LoVo (cell line): ENCODE results near the gene SMARCE1.
A peak's percentile ranks its signal among the peaks of the same experiment; 100 is the strongest.

ENCODE experiments used
- DNase-seq: peaks from one replicate; pipeline ENCODE4 v3.0.0-alpha.2; 2016; ENCODE audit warnings: low spot score

The SMARCE1 gene

GRCh38 chr17:40647624-40648383 lies at the start of gene SMARCE1:
Gene SMARCE1 (minus strand): TSS chr17:40647818. CDS start chr17:40645802, 2,016 bp downstream.
- DNase-seq = peak; percentile 73

DNA sequence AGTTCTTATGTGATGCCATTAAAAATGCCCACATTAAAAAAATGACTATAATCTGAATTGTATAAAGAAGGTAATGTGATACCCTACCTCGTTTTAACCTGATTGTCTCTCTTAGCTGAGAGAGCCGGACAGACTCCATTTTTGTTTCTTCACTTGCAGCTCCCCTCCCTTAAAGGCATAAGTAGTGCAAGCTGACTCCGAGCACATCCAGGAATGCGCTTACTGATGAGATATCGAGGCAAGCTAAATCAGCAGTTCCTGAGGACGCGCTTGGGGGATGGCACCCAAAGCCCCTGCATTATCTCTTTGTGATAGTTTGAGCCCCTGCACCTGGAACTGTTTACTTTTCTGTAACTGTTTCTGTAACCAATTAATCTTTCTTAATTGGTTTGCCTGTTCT lies 49.7 kb upstream of the SMARCE1 start:
- DNase-seq = no peak

- no peak for DNase-seq
Measured at GRCh38 chr17:40696651-40697072, 49.0 kb upstream of the SMARCE1 start.

- no peak for DNase-seq
Measured at GRCh38 chr17:40695874-40696472, 48.4 kb upstream of the SMARCE1 start.

DNA sequence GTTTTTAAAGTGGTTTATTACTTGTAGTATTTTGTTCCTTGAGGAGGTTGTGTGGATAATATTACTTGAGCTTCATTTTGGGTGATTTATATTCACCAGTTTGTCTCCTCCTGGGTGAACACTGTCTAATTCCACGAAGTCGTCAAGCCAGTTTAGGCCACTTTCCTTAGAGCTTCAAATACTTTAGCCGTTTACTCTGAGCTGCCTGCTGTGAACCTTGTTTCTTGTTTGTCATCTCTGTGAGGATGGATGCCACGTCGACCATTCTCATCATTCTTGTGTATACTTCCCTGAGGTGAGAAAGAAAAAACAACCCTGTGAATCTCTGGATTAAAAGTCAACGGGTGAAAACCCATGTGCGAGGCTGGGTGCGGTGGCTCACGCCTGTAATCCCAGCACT lies 47.0 kb upstream of the SMARCE1 start:
- no peak for DNase-seq

GRCh38 chr17:40687106-40687505 lies 39.5 kb upstream of the SMARCE1 start:
- no peak for DNase-seq

DNA sequence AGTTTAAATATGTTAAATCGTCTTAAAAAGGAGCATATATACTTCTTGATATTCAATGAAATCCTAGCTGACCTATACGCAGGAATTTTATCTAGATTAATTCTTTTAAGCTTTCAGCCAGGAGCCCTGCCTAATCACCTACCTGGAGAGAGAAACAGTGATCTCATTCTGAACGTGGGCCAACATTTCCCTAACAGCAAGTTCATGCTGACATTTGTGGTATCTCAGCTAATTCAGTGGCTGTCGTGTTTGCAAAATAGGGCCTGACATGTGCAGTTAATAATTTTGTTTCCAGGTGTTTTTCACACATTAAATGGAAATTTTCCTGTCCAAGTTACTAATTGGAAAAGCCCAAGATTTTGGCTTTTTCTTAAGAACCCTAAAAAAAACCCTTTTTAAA lies 38.6 kb upstream of the SMARCE1 start:
- DNase-seq = no peak

- no peak for DNase-seq
Measured at GRCh38 chr17:40680998-40681397, 33.4 kb upstream of the SMARCE1 start.

- no peak for DNase-seq
Measured at GRCh38 chr17:40679523-40679907, 31.9 kb upstream of the SMARCE1 start.

GRCh38 chr17:40678902-40679522 lies 31.4 kb upstream of the SMARCE1 start:
- no peak for DNase-seq

GRCh38 chr17:40675905-40676304 lies 28.3 kb upstream of the SMARCE1 start:
- no peak for DNase-seq

DNA sequence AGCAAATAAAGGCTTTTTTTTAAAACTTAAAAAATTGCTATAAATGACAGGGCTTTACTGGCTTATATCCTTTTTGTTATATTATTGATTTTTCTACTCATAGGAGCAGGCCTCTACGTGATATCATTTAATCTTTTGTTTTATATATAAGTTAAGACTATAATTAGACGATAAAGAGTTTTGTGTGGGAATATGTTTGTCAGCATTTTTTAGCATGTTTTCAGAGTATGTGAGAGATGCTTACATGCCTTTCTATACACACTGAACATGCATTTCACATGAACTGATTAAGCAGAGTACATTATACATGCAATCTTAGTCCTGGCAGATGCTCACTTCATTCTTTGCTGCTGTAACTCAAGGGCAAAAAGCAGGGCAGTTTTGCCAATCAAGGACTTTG lies 25.0 kb upstream of the SMARCE1 start:
- no peak for DNase-seq

DNA sequence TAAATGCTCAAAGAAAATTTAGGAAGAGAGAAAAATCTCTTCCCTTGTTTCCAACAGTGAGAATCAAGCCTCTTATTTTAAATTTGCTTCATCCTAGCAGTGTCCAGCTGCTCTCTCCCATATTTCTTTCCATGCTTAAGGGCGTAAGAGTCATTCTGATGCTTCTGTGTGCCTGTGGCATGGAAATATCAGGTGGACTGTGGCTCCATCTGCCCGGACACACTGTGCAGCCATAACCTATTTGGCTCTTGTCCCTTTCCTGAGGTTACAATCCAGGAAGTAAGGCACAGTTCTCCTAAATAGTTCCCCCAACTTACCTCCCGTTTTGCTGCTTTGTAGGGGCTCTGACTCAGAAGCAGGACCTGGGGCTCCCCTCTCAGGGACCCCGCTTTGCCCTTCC lies 23.7 kb upstream of the SMARCE1 start:
- no peak for DNase-seq

DNA sequence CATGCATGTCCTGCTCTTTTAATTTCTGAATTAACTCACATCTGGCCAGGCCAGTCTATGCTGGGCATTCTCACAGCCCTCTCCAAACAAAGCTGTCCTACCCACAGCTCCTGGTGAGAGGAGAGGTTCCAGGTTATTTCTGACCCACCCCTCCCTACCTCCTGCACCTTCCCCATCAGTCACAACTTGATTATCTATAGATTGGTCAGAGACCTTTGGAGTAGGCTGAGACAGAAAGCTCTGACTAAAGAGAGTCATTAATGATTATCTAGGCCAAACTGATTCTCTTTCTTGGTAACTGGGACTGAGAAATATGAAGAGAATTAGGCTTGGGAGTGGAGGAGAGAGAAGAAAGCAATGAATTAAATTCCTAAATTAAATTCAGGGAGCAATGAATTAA lies 18.7 kb upstream of the SMARCE1 start:
- no peak for DNase-seq

DNA sequence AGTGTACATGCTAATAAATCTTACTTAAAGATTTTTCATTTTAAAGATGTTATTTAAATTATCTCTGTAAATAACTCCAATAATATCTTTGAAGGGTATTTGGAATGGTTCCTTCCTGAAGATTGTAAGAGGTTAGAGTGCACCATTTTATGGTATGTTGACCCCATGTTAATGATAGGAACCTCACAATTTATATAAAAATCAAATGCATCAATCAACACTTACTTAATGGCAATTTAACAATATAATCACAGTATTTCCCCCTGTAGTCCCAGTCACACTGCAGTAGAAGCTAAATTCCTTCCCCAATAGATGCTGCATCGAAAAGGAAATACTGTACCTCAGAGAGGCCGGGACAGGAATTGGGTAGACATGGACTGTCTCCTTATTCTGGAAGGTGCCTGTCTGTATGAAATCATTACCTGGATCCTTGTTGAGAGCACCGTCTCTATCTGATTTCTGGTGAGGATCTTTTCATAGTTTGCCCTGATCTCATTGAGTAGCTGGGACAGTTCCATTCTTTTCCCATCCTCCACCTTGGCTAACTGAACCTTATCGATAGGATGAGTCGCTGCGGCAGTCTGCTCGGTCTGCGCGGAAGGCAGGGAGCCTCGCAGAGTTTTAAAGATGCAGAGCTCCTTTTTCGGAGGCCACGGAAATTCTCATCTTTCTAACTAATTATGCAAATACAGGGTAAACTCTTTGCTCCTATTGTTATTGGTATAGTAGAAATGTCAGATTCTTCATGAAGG lies 17.1 kb upstream of the SMARCE1 start, which contains the start of gene KRT222:
Gene KRT222, minus strand, starts transcription at position 596 of the 752 bp plus-strand sequence. Its CDS starts 78 bp downstream, at position 518.
- no peak for DNase-seq

DNA sequence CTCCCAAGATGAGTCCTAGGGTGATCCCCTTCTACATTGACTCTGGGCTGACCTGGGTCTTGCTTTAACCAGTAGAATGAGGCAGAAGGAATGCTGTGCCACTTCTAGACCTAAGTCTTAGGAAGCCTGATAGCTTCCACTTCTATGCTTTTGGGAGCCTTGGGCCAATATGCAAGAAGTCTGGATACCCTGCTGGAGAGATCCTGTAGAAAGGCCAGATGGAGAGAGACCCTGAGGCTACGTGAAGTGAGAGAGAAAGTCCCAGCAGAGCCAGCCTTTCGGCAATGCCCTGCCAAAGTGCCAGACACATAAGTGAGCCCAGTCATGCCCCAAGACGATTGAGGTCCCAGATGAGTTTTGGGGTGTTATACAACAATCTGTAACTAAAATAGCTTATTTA lies 15.6 kb upstream of the SMARCE1 start:
- DNase-seq = no peak

GRCh38 chr17:40659911-40660310 lies 12.3 kb upstream of the SMARCE1 start:
- no peak for DNase-seq

DNA sequence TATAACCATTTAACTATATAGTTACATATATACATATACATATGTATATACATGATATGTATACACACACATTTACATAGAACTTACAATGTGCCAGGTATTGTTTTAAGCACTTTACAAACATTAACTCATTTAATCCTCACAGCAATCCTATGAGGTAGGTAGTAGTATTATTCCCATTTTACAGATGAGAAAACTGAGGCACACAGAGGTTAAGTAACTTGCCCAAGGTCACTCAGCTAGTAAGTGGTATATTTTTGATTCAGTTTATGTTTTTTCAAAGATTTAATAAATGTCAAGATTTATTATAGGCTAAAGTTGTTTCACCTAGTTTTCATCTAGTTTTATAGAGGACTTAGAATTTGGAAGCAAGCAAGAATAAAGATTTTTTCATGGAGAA lies 10.8 kb upstream of the SMARCE1 start:
- no peak for DNase-seq

DNA sequence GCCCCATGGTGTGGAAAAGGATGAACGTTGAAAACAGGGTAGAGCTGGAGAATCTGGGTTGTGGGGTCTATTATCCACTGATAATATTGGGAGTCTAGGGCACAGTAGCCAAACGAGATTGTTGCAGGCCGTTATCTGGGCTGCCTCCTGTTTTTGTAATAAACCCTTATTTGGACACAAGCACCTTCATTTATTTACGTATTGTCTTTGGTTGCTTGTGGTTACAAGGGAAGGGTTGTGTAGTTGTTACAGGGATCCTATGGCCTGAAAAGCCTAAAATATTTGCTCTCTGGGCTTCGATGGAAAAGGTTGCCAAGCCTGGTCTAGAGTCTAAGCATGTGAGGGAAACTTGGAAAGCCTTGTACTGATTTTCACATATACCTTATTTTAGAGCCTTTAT lies 4.3 kb upstream of the SMARCE1 start:
- DNase-seq = no peak

- peak; percentile 12 for DNase-seq
Measured at GRCh38 chr17:40648384-40648968, 858 bp upstream of the SMARCE1 start.

DNA sequence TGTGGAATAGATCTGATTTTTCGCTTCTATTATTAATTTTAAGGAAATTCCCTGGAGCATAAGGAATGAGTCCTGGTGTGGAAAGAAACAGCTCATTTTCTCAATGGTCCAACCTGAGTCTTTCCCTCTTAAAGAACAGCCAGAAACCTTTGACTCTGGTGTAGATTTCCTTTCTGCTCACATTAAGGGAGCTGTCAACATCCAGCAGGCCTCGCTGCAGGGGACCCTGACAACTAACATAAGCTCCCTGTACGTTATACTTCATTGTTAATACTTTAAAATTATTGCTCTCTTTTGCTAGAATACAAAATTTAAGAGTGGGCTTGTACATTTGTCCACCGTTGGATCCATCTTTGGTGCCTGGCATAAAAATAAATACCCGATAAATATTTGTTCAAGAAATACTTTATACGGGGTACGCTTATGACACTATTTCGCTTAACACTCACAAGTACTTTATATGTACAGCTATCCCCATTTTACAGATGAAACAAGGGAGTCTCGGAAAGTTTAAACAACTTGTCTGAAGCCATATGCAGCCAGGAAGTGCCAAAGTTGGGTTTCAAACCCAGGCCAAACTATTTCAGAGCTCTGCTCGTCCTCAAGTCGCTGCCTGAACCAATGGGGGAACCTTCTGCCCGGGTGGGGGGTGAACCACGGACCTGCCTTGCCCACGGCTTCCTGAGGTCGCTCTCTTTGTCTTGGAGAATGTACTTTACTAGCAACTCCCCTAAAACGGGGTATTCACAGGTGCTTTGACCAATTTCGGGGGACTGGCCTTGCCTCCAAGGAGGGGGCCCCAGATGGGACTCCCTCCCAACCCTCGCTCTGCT lies 611 bp downstream of the SMARCE1 start:
- peak; percentile 29 for DNase-seq
